ENCODE measurements around the gene MAST4. TPM values are rescaled to one million over a fixed set of nuclear protein-coding genes. Genes with fewer than 3 reads are reported as not detected.

Gene MAST4
- total RNA-seq, 2 experiments from 2014 or later: 1.3 to 21.9 TPM

DNA sequence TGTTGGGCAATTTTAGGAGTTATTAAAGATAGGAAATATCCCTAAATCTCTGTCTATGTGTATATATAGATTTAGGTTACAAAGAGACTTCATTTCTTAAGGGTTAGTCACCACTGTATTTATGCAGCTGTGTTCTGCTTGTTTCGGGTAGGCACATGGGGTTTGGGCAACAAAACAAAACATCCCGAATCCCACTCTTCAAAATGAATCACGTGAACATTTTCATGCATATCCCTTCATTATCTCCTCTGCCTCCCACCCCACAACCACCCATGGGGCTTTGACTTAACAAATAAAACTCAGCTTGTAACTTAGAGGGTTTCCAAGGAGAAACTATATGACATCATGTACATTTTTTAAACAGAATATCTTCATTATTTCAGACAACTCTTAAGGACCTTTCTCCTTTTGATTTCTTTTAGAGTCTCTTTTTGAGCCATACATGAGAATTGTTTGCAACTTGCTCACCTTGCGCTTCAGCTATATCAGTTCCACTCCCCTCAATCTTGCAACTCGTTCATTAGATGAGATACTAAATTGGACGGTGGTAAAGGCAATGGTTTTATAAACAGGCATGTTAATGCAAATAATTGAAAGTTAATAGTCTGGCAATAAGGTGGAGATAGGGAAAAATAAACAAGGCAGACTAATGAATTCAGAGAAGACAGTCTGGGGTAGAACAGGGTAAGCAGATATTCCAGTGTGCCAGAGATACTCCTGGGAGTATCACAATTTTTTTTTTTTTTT is 463.7 kb downstream of the MAST4 start:
- CTCF ChIA-PET (ENCODE audit: unreplicated experiment): no interaction called here
- Histone ChIP-seq H3K79me2 (ENCODE audit: insufficient read depth, low read depth, low read length) (no peaks in the 10 kb centered on the region), H3K4me1 (ENCODE audit: insufficient read depth, low read length, poor library complexity, severe bottlenecking) (no peaks in the 10 kb centered on the region), H3K36me3 (ENCODE audit: insufficient read depth, low read length) (no peaks in the 10 kb centered on the region), H3K27ac (ENCODE audit: low read depth, low read length, poor library complexity, severe bottlenecking) (no peak overlapping the region), H4K20me1 (ENCODE audit: insufficient read depth, low read length) (no peaks in the 10 kb centered on the region; the same call in 1 of the 2 replicates), H3K4me3 (ENCODE audit: low read depth, low read length, poor library complexity, severe bottlenecking) (no peak overlapping the region), H3K9me2 (ENCODE audit: insufficient read depth, low read length) (no peaks in the 10 kb centered on the region), H3K9me3 (ENCODE audit: low read length) (no peaks in the 10 kb centered on the region), H3K4me2 (ENCODE audit: low read length) (no peak overlapping the region), H2AFZ (ENCODE audit: low read length) (no peak overlapping the region)
- TF ChIP-seq, protein P1, sequence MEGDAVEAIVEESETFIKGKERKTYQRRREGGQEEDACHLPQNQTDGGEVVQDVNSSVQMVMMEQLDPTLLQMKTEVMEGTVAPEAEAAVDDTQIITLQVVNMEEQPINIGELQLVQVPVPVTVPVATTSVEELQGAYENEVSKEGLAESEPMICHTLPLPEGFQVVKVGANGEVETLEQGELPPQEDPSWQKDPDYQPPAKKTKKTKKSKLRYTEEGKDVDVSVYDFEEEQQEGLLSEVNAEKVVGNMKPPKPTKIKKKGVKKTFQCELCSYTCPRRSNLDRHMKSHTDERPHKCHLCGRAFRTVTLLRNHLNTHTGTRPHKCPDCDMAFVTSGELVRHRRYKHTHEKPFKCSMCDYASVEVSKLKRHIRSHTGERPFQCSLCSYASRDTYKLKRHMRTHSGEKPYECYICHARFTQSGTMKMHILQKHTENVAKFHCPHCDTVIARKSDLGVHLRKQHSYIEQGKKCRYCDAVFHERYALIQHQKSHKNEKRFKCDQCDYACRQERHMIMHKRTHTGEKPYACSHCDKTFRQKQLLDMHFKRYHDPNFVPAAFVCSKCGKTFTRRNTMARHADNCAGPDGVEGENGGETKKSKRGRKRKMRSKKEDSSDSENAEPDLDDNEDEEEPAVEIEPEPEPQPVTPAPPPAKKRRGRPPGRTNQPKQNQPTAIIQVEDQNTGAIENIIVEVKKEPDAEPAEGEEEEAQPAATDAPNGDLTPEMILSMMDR (conservative IDR thresholded peaks at IDR 0.05; ENCODE audit: low read length): no peak
- TF ChIP-seq EZH2phosphoT487 (IDR thresholded peaks at IDR 0.05; ENCODE audit: borderline replicate concordance, low read depth, low read length): no peak
- no peak for DNase-seq (ENCODE audit: low spot score)
- BruUV-seq (replicated peaks): no TSS peak
- POLR2A ChIA-PET: interaction anchor here (0.8 kb wide), 1 partner anchor 38 kb away, joined by 3 read pairs; no protein-coding TSS in a partner anchor
- intact Hi-C loops (cut with micrococcal nuclease; ENCODE audit: unreplicated experiment): no loop called here

DNA sequence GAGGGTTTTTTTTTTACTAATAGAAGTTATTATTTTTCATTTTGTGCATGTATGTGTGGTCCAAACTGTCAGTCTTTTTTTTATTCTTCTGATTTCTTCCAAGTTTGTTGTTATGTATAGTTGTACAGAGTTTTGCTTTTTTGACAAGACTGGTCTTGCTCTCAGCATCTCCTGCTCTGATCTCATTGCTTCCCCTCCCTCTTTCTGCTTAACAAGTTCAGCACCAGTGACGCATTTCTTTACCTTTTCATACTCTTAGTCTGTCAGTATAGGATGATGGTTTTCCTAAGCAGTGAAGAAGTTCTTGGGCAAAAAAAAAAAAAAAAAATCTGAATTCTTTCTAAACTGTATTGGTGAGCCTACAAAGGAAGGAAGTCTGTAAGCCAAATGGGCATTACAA is 465.3 kb downstream of the MAST4 start:
- Histone ChIP-seq H3K4me1 (ENCODE audit: insufficient read depth, low read length, poor library complexity, severe bottlenecking) (no peaks in the 10 kb centered on the region), H3K27ac (ENCODE audit: low read depth, low read length, poor library complexity, severe bottlenecking) (no peak overlapping the region), H3K9me2 (ENCODE audit: insufficient read depth, low read length) (no peaks in the 10 kb centered on the region), H2AFZ (ENCODE audit: low read length) (no peak overlapping the region), H3K79me2 (ENCODE audit: insufficient read depth, low read depth, low read length) (no peaks in the 10 kb centered on the region), H3K4me2 (ENCODE audit: low read length) (no peak overlapping the region), H3K4me3 (ENCODE audit: low read depth, low read length, poor library complexity, severe bottlenecking) (no peak overlapping the region), H3K36me3 (ENCODE audit: insufficient read depth, low read length) (no peaks in the 10 kb centered on the region), H4K20me1 (ENCODE audit: insufficient read depth, low read length) (no peaks in the 10 kb centered on the region; the same call in 1 of the 2 replicates), H3K9me3 (ENCODE audit: low read length) (no peaks in the 10 kb centered on the region)
- intact Hi-C loops (cut with micrococcal nuclease; ENCODE audit: unreplicated experiment): no loop called here
- no TSS peak for BruUV-seq (replicated peaks)
- no peak for DNase-seq (ENCODE audit: low spot score)
- TF ChIP-seq, protein P1 (conservative IDR thresholded peaks at IDR 0.05; ENCODE audit: low read length): no peak
- TF ChIP-seq EZH2phosphoT487 (IDR thresholded peaks at IDR 0.05; ENCODE audit: borderline replicate concordance, low read depth, low read length): no peak
- POLR2A ChIA-PET: no interaction called here
- CTCF ChIA-PET (ENCODE audit: unreplicated experiment): no interaction called here

DNA sequence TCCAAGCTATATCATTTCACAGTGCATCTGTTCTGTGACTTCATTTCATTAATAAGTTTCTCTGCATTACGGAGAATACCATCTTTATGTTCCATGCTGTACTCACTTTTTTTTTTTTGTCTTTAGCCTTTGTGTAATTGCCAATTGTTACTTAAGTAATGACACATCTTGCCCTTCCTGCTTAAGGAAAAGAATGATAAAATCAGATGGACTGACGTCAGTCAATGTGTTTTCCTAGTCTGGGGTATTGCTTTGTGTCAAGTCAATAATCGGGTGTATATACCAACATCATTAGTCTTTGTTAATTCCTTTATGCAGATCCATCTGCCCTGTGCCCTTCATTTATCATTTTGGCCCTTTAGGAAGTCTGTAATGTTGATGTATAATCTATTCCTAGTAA is 466.9 kb downstream of the MAST4 start:
- H3K36me3 ChIP-seq (ENCODE audit: insufficient read depth, low read length): no peaks in the 10 kb centered on the region
- TF ChIP-seq EZH2phosphoT487 (IDR thresholded peaks at IDR 0.05; ENCODE audit: borderline replicate concordance, low read depth, low read length): no peak
- TF ChIP-seq, protein P1 (conservative IDR thresholded peaks at IDR 0.05; ENCODE audit: low read length): no peak
- no peaks in the 10 kb centered on the region for H3K9me2 ChIP-seq (ENCODE audit: insufficient read depth, low read length)
- no peaks in the 10 kb centered on the region for H3K9me3 ChIP-seq (ENCODE audit: low read length)
- no peak overlapping the region for H3K27ac ChIP-seq (ENCODE audit: low read depth, low read length, poor library complexity, severe bottlenecking)
- POLR2A ChIA-PET: interaction anchor here (1.2 kb wide), 1 partner anchor 18 kb away, joined by 3 read pairs; no protein-coding TSS in a partner anchor
- H3K4me1 ChIP-seq (ENCODE audit: insufficient read depth, low read length, poor library complexity, severe bottlenecking): no peaks in the 10 kb centered on the region
- BruUV-seq (replicated peaks): no TSS peak
- CTCF ChIA-PET (ENCODE audit: unreplicated experiment): interaction anchor here (0.6 kb wide), 1 partner anchor 77 kb away, joined by 3 read pairs; no protein-coding TSS in a partner anchor
- H3K4me2 ChIP-seq (ENCODE audit: low read length): no peak overlapping the region
- H2AFZ ChIP-seq (ENCODE audit: low read length): no peak overlapping the region
- DNase-seq (ENCODE audit: low spot score): no peak
- H3K79me2 ChIP-seq (ENCODE audit: insufficient read depth, low read depth, low read length): no peaks in the 10 kb centered on the region
- H4K20me1 ChIP-seq (ENCODE audit: insufficient read depth, low read length): no peaks in the 10 kb centered on the region; the same call in 1 of the 2 replicates
- intact Hi-C loops (cut with micrococcal nuclease; ENCODE audit: unreplicated experiment): no loop called here
- no peak overlapping the region for H3K4me3 ChIP-seq (ENCODE audit: low read depth, low read length, poor library complexity, severe bottlenecking)
